B cell (primary cell): Measurements from ENCODE around the gene MRPS9.

ENCODE experiments used
- EZH2 ChIP-seq: IDR thresholded peaks from 2 replicates; pipeline ENCODE4 v1.6.1; 2012; ENCODE audit warnings: borderline replicate concordance, low read depth, mild to moderate bottlenecking, moderate library complexity, low read length; ENCODE audit not compliant: insufficient read depth, poor library complexity, severe bottlenecking
- TF ChIP-seq, protein P1 (sequence below): fragments of 200-600 bp; IDR thresholded peaks from one replicate; pipeline ENCODE4 v1.8.0; 2022; ENCODE audit warnings: antibody characterized with exemption, mild to moderate bottlenecking

DNA sequence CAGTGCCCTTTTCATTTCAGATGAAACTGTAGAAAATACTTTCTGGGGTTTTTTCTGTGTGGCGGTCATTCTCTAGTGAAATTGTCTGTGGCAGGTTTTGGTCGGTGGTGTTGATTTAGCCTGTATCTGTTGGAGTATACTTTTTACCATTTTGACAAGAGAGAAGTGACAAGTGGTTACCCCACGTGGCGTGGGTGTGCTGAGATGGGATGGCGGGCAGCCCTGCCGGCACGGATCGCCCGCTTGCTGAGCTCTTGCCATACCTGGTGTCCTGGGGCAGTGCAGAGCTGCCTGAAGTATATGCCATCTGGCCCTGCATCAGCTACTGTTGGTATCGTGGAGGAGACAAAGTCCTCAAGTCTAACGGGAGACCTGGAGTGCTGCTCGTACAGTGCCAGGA, 64.1 kb downstream of the MRPS9 start:
- TF ChIP-seq, protein P1, sequence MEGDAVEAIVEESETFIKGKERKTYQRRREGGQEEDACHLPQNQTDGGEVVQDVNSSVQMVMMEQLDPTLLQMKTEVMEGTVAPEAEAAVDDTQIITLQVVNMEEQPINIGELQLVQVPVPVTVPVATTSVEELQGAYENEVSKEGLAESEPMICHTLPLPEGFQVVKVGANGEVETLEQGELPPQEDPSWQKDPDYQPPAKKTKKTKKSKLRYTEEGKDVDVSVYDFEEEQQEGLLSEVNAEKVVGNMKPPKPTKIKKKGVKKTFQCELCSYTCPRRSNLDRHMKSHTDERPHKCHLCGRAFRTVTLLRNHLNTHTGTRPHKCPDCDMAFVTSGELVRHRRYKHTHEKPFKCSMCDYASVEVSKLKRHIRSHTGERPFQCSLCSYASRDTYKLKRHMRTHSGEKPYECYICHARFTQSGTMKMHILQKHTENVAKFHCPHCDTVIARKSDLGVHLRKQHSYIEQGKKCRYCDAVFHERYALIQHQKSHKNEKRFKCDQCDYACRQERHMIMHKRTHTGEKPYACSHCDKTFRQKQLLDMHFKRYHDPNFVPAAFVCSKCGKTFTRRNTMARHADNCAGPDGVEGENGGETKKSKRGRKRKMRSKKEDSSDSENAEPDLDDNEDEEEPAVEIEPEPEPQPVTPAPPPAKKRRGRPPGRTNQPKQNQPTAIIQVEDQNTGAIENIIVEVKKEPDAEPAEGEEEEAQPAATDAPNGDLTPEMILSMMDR, result no peak
- no peak for TF ChIP-seq EZH2
